Uterus (tissue), 2 donors: ENCODE results near the gene CRYL1.

Experiments
- POLR2A ChIP-seq, 2 donors: fragments of 450-650 bp; IDR thresholded peaks; one replicate each; pipeline ENCODE4 v1.6.1; 2016; ENCODE audit warnings: antibody characterized with exemption in 2 of 2, mild to moderate bottlenecking in 1 of 2, moderate library complexity in 1 of 2
- TF ChIP-seq, protein P1 (sequence below), 4 experiments: fragments of 200-600 bp in 2 of 4; fragments of 450-650 bp in 2 of 4; sonication (generic) in 2 of 4; IDR thresholded peaks; one replicate each; pipeline ENCODE4 v1.5.1; 2016 to 2019; ENCODE audit warnings: antibody characterized with exemption in 4 of 4, mild to moderate bottlenecking in 2 of 4, moderate library complexity in 1 of 4

DNA sequence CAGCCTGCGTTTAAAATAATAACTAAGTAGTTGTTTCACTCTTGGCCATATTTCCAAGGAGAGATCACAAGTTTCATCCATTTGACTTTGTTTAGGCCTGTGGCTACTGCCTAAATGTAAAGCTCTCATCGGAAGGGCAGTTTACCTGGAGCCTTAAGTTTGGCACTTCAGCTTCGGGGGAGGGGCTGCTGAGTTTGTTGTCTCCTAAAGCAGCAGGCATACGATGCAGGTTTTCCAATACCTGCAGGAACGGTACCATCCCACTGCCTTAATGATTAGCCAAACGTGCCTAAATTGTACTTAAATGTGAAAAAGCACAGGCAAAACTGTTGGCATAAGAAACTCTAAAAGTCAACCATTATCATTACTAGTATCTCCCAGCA lies 63.1 kb downstream of the CRYL1 start:
- TF ChIP-seq, protein P1, sequence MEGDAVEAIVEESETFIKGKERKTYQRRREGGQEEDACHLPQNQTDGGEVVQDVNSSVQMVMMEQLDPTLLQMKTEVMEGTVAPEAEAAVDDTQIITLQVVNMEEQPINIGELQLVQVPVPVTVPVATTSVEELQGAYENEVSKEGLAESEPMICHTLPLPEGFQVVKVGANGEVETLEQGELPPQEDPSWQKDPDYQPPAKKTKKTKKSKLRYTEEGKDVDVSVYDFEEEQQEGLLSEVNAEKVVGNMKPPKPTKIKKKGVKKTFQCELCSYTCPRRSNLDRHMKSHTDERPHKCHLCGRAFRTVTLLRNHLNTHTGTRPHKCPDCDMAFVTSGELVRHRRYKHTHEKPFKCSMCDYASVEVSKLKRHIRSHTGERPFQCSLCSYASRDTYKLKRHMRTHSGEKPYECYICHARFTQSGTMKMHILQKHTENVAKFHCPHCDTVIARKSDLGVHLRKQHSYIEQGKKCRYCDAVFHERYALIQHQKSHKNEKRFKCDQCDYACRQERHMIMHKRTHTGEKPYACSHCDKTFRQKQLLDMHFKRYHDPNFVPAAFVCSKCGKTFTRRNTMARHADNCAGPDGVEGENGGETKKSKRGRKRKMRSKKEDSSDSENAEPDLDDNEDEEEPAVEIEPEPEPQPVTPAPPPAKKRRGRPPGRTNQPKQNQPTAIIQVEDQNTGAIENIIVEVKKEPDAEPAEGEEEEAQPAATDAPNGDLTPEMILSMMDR (IDR thresholded peaks at IDR 0.05) = no peak
- no peak for TF ChIP-seq POLR2A (IDR thresholded peaks at IDR 0.05)
